Measurements from ENCODE around the gene DNM3. TPM values are rescaled to one million over a fixed set of nuclear protein-coding genes. Genes with fewer than 3 reads are reported as not detected.

Gene DNM3
- polyA plus RNA-seq, 1 of the 3 experiments (the other 2 are of a cell fraction), result 0.43 TPM

DNA sequence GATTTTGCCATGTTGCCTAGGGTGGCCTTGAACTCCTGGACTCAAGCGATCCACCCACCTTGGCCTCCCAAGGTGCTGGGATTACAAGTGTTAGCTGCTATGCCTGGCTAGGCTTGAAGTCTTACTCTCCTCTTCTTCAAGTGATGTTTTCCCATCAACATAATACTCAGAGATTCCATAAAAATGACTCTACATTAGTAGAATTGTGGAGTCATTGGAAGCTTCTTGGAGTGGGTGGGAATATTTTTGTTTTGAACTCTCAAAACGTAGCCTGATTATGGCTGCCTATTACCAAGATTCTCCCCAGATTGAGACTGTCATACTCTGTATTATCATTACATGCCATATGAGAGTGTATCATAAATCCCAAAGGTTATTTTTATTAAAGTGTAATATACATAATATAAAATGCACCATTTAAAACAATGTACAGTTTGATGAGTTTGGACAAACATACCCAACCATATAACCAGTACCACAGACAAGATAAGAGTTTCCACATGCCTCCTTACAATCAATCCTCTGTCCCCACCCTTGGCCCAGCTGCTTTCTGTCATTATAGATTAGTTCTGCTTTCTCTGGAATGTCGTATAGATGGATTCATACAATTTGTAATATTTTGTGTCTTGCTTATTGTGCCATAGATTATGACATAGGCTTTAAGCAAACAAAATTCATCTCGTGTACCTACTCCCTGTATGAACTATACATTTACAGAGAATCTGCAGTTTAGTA, 8.0 kb upstream of the DNM3 start:
- Histone ChIP-seq H3K27me3 (ENCODE audit: insufficient read depth) (peaks cover 5% of the 10 kb centered on the region; the same call in 1 of the 2 replicates), H3K4me2 (no peak overlapping the region), H4K20me1 (ENCODE audit: insufficient read depth) (no peaks in the 10 kb centered on the region), H3K36me3 (replicated peaks in 1 of 2; ENCODE audit: control insufficient read depth in 1 of 2, insufficient read depth in 2 of 2, low read length in 1 of 2) (no peaks in the 10 kb centered on the region), H3K9me2 (no peaks in the 10 kb centered on the region), H3K9me3 (no peaks in the 10 kb centered on the region), H3K79me2 (ENCODE audit: insufficient read depth) (no peaks in the 10 kb centered on the region), H3K4me3 (ENCODE audit: low read depth in 2 of 2, low read length in 1 of 2) (no peak overlapping the region), H3F3A (replicated peaks; ENCODE audit: insufficient read depth) (no peaks in the 10 kb centered on the region), H3K9ac (no peak overlapping the region), H2AFZ (ENCODE audit: low read depth) (no peak overlapping the region), H3K27ac (ENCODE audit: low read depth in 2 of 2, low read length in 1 of 2) (no peak overlapping the region), H3K4me1 (ENCODE audit: control insufficient read depth in 1 of 2, insufficient read depth in 2 of 2, low read depth in 1 of 2, low read length in 1 of 2) (no peaks in the 10 kb centered on the region)
- CTCF ChIA-PET, result interaction anchor here (1.3 to 1.9 kb wide), 2 partner anchors 32 to 151 kb away, joined by 5 to 6 read pairs; no protein-coding TSS in a partner anchor
- POLR2A ChIA-PET, result no interaction called here
- no peak for TF ChIP-seq TCF12 (IDR thresholded peaks at IDR 0.05)
- TF ChIP-seq, protein P1, sequence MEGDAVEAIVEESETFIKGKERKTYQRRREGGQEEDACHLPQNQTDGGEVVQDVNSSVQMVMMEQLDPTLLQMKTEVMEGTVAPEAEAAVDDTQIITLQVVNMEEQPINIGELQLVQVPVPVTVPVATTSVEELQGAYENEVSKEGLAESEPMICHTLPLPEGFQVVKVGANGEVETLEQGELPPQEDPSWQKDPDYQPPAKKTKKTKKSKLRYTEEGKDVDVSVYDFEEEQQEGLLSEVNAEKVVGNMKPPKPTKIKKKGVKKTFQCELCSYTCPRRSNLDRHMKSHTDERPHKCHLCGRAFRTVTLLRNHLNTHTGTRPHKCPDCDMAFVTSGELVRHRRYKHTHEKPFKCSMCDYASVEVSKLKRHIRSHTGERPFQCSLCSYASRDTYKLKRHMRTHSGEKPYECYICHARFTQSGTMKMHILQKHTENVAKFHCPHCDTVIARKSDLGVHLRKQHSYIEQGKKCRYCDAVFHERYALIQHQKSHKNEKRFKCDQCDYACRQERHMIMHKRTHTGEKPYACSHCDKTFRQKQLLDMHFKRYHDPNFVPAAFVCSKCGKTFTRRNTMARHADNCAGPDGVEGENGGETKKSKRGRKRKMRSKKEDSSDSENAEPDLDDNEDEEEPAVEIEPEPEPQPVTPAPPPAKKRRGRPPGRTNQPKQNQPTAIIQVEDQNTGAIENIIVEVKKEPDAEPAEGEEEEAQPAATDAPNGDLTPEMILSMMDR (IDR thresholded peaks at IDR 0.05), result no peak
- TF ChIP-seq, protein P2, sequence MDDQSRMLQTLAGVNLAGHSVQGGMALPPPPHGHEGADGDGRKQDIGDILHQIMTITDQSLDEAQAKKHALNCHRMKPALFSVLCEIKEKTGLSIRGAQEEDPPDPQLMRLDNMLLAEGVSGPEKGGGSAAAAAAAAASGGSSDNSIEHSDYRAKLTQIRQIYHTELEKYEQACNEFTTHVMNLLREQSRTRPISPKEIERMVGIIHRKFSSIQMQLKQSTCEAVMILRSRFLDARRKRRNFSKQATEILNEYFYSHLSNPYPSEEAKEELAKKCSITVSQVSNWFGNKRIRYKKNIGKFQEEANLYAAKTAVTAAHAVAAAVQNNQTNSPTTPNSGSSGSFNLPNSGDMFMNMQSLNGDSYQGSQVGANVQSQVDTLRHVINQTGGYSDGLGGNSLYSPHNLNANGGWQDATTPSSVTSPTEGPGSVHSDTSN (IDR thresholded peaks at IDR 0.05), result no peak
- TF ChIP-seq, protein P3, sequence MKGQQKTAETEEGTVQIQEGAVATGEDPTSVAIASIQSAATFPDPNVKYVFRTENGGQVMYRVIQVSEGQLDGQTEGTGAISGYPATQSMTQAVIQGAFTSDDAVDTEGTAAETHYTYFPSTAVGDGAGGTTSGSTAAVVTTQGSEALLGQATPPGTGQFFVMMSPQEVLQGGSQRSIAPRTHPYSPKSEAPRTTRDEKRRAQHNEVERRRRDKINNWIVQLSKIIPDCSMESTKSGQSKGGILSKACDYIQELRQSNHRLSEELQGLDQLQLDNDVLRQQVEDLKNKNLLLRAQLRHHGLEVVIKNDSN (IDR thresholded peaks at IDR 0.05; ENCODE audit: borderline replicate concordance, low read depth), result no peak
- TF ChIP-seq FOXJ3 (CRISPR knock-in tag; IDR thresholded peaks at IDR 0.05), result no peak
- no peak for TF ChIP-seq RFX5 (IDR thresholded peaks at IDR 0.05; ENCODE audit: low read length)
- TF ChIP-seq CHD2 (IDR thresholded peaks at IDR 0.05; ENCODE audit: low read length, partially characterized antibody), result no peak
- WGBS (ENCODE audit: low lambda C conversion rate), result 47% methylated on average over 4 of the region's 4 CpGs
- no peak for DNase-seq

DNA sequence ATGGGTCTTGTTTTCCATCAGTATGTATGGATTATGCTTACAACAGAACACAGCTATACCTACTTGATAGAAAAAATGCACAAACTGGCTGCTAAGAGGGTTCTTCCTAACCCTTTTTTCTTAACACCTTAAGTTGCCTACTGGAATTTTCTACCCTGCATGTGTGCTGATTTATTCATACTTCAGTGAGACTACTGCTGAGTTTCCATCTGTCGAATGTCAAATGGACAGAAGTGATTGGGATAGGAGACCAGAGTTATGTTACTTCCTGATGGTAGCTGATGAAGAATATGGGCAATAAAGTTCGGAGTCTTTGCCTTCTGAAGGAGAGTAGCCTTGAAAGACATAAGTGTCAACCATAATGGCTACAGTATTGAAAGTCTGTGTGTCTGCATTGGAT, 6.5 kb upstream of the DNM3 start:
- H3K36me3 ChIP-seq (replicated peaks in 1 of 2; ENCODE audit: control insufficient read depth in 1 of 2, insufficient read depth in 2 of 2, low read length in 1 of 2), result no peaks in the 10 kb centered on the region
- ChIA-PET CTCF (interaction anchor here (1.0 to 1.9 kb wide), 3 partner anchors 33 to 150 kb away, joined by 5 to 6 read pairs (median 5); no protein-coding TSS in a partner anchor), POLR2A (no interaction called here)
- no peaks in the 10 kb centered on the region for H4K20me1 ChIP-seq (ENCODE audit: insufficient read depth)
- no peak overlapping the region for H3K9ac ChIP-seq
- no peaks in the 10 kb centered on the region for H3F3A ChIP-seq (replicated peaks; ENCODE audit: insufficient read depth)
- TF ChIP-seq YY1 (IDR thresholded peaks at IDR 0.05; ENCODE audit: low read depth) (no peak), POLR2AphosphoS5 (IDR thresholded peaks at IDR 0.05; ENCODE audit: low read depth, low read length) (no peak), JUND (IDR thresholded peaks at IDR 0.05) (no peak), ELF1 (IDR thresholded peaks at IDR 0.05) (no peak), TCF12 (IDR thresholded peaks at IDR 0.05) (no peak), CHD2 (IDR thresholded peaks at IDR 0.05; ENCODE audit: low read length, partially characterized antibody) (no peak), EZH2phosphoT487 (IDR thresholded peaks at IDR 0.05; ENCODE audit: borderline replicate concordance, low read depth) (no peak), RAD21 (IDR thresholded peaks at IDR 0.05; ENCODE audit: low read length) (no peak), GABPA (IDR thresholded peaks at IDR 0.05; ENCODE audit: low read depth) (no peak)
- TF ChIP-seq, protein P4, sequence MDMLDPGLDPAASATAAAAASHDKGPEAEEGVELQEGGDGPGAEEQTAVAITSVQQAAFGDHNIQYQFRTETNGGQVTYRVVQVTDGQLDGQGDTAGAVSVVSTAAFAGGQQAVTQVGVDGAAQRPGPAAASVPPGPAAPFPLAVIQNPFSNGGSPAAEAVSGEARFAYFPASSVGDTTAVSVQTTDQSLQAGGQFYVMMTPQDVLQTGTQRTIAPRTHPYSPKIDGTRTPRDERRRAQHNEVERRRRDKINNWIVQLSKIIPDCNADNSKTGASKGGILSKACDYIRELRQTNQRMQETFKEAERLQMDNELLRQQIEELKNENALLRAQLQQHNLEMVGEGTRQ (IDR thresholded peaks at IDR 0.05; ENCODE audit: borderline replicate concordance, low read depth, low read length), result no peak
- TF ChIP-seq, protein P5, sequence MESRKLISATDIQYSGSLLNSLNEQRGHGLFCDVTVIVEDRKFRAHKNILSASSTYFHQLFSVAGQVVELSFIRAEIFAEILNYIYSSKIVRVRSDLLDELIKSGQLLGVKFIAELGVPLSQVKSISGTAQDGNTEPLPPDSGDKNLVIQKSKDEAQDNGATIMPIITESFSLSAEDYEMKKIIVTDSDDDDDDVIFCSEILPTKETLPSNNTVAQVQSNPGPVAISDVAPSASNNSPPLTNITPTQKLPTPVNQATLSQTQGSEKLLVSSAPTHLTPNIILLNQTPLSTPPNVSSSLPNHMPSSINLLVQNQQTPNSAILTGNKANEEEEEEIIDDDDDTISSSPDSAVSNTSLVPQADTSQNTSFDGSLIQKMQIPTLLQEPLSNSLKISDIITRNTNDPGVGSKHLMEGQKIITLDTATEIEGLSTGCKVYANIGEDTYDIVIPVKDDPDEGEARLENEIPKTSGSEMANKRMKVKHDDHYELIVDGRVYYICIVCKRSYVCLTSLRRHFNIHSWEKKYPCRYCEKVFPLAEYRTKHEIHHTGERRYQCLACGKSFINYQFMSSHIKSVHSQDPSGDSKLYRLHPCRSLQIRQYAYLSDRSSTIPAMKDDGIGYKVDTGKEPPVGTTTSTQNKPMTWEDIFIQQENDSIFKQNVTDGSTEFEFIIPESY (IDR thresholded peaks at IDR 0.05; ENCODE audit: borderline replicate concordance, low read depth), result no peak
- TF ChIP-seq, protein P6, sequence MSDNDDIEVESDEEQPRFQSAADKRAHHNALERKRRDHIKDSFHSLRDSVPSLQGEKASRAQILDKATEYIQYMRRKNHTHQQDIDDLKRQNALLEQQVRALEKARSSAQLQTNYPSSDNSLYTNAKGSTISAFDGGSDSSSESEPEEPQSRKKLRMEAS (IDR thresholded peaks at IDR 0.05; ENCODE audit: low read depth), result no peak
- no peaks in the 10 kb centered on the region for H3K79me2 ChIP-seq (ENCODE audit: insufficient read depth)
- no peak overlapping the region for H3K4me3 ChIP-seq (ENCODE audit: low read depth in 2 of 2, low read length in 1 of 2)
- H3K27ac ChIP-seq (ENCODE audit: low read depth in 2 of 2, low read length in 1 of 2), result no peak overlapping the region
- 49% methylated on average over 2 of the region's 2 CpGs for WGBS (ENCODE audit: low lambda C conversion rate)
- no peaks in the 10 kb centered on the region for H3K9me3 ChIP-seq
- no peaks in the 10 kb centered on the region for H3K4me1 ChIP-seq (ENCODE audit: control insufficient read depth in 1 of 2, insufficient read depth in 2 of 2, low read depth in 1 of 2, low read length in 1 of 2)
- no peaks in the 10 kb centered on the region for H3K9me2 ChIP-seq
- no peak overlapping the region for H2AFZ ChIP-seq (ENCODE audit: low read depth)
- H3K27me3 ChIP-seq (ENCODE audit: insufficient read depth), result peaks cover 9% of the 10 kb centered on the region
- DNase-seq, result no peak
- H3K4me2 ChIP-seq, result no peak overlapping the region
